K562 (cell line): ENCODE data around the gene TMEM192. TPM values are rescaled to one million over a fixed set of nuclear protein-coding genes. Genes with fewer than 3 reads are reported as not detected.

Source experiments
- ATAC-seq: fragments of 200-7000 bp; cut with Tn5 transposase; 3 replicates; pipeline ENCODE4 v1.9.1; 2020; ENCODE audit warnings: moderate library complexity
- BruUV-seq: library from RNA; stranded (reverse); fragments of 400-500 nt; replicated peaks from 2 replicates; lab custom pipeline; 2021; lab: Mats Ljungman, UMichigan
- CTCF ChIA-PET: fragments of 300-600 bp; formaldehyde crosslinking; extraction: SDS; loops from one replicate; lab custom pipeline; 2021; ENCODE audit warnings: low intra/inter-chr PET ratio; lab: Yijun Ruan, JAX
- POLR2A ChIA-PET: fragments of 300-600, 350-650 bp; sonication (Branson Sonifier 250); formaldehyde crosslinking; extraction: SDS; loops from one replicate; lab custom pipeline; 2021; ENCODE audit warnings: antibody characterized with exemption, inconsistent platforms; lab: Yijun Ruan, JAX
- DNase-seq, 4 experiments: peaks; one replicate each; pipeline versions ENCODE4 v3.0.0 to v3.0.0-alpha.2; 2011 to 2018; ENCODE audit warnings: low spot score in 3 of 4, mixed read lengths in 3 of 4; ENCODE audit errors: extremely low read depth in 1 of 4
- FAIRE-seq: peaks from 2 replicates; lab custom pipeline; 2011; peaks lifted over from hg19 to GRCh38; lab: Jason Lieb, UNC
- H2AFZ ChIP-seq: 2 replicates; pipeline ENCODE4 v1.6.0; 2011; ENCODE audit warnings: low read depth, low read length, control low read depth, inconsistent platforms
- H3K27ac ChIP-seq: fragments of 200-600 bp; 3 replicates; pipeline ENCODE4 v1.8.0; 2011; ENCODE audit warnings: low read depth, mild to moderate bottlenecking, control low read depth, inconsistent platforms, low read length, moderate library complexity, mixed read lengths; ENCODE audit errors: extremely low read depth
- H3K27me3 ChIP-seq, 2 experiments: fragments of 300-600 bp in 1 of 2; 2 replicates in 1 of 2; 3 replicates in 1 of 2; pipeline versions ENCODE4 v1.6.0 to v1.8.0; 2011; ENCODE audit warnings: inconsistent platforms in 2 of 2, low read length in 2 of 2, mild to moderate bottlenecking in 1 of 2, mixed read lengths in 1 of 2, moderate library complexity in 1 of 2; ENCODE audit not compliant: control insufficient read depth in 2 of 2, insufficient read depth in 2 of 2
- H3K36me3 ChIP-seq: fragments of 300-600 bp; 3 replicates; pipeline ENCODE4 v1.8.0; 2011; ENCODE audit warnings: mild to moderate bottlenecking, low read length, inconsistent platforms; ENCODE audit not compliant: control insufficient read depth, insufficient read depth
- H3K4me1 ChIP-seq, 2 experiments: fragments of 200-600 bp in 1 of 2; replicated peaks in 1 of 2; 2 replicates in 1 of 2; 3 replicates in 1 of 2; pipeline versions ENCODE4 v1.5.1 to v1.8.0; 2011; ENCODE audit warnings: inconsistent platforms in 2 of 2, low read length in 2 of 2, mild to moderate bottlenecking in 1 of 2, mixed read lengths in 1 of 2, moderate library complexity in 1 of 2; ENCODE audit not compliant: control insufficient read depth in 2 of 2, insufficient read depth in 2 of 2
- H3K4me2 ChIP-seq: 2 replicates; pipeline ENCODE4 v1.6.1; 2011; ENCODE audit warnings: low read length, control low read depth, inconsistent platforms, mixed read lengths; ENCODE audit not compliant: insufficient read depth
- H3K4me3 ChIP-seq: fragments of 200-600 bp; sonication (generic), shearing (Covaris generic); 2 replicates; pipeline ENCODE4 v1.5.1; 2016; ENCODE audit warnings: control low read depth, inconsistent platforms
- H3K79me2 ChIP-seq: fragments of 200-600 bp; 3 replicates; pipeline ENCODE4 v1.8.0; 2011; ENCODE audit warnings: low read length, inconsistent platforms; ENCODE audit not compliant: control insufficient read depth, insufficient read depth
- H3K9ac ChIP-seq, 2 experiments: 2 replicates each; pipeline versions ENCODE4 v1.6.0 to v1.6.1; 2011; ENCODE audit warnings: low read depth in 2 of 2, low read length in 2 of 2, control low read depth in 1 of 2, inconsistent platforms in 1 of 2, mild to moderate bottlenecking in 1 of 2, mixed read lengths in 1 of 2; ENCODE audit not compliant: insufficient read depth in 1 of 2
- H3K9me1 ChIP-seq: one replicate; pipeline ENCODE4 v1.6.0; 2011; ENCODE audit warnings: inconsistent platforms, mild to moderate bottlenecking, low read length, moderate library complexity; ENCODE audit not compliant: control insufficient read depth, insufficient read depth
- H3K9me3 ChIP-seq: replicated peaks from 2 replicates; pipeline ENCODE4 v1.5.1; 2011; ENCODE audit warnings: low read depth, low read length, inconsistent platforms; ENCODE audit not compliant: control insufficient read depth, insufficient read depth
- H4K20me1 ChIP-seq: replicated peaks from 2 replicates; pipeline ENCODE4 v1.6.1; 2011; ENCODE audit warnings: low read length, inconsistent platforms, mixed read lengths; ENCODE audit not compliant: control insufficient read depth, insufficient read depth
- BRD9 ChIP-seq: fragments of 450-650 bp; IDR thresholded peaks from 2 replicates; pipeline ENCODE4 v1.6.1; 2018; ENCODE audit warnings: low read depth; ENCODE audit not compliant: partially characterized antibody
- FOXK1 ChIP-seq: sonication (generic); formaldehyde crosslinking; IDR thresholded peaks from 2 replicates; pipeline ENCODE4 v1.8.0; 2022; ENCODE audit warnings: missing genetic modification reagents, mild to moderate bottlenecking, borderline replicate concordance
- KAT2B ChIP-seq: IDR thresholded peaks from one replicate; pipeline ENCODE4 v1.6.1; 2012; ENCODE audit warnings: low read depth, mild to moderate bottlenecking, control low read depth, inconsistent platforms, low read length, moderate library complexity
- PHTF2 ChIP-seq: fragments of 250-450 bp; sonication (Bioruptor Pico); IDR thresholded peaks from 2 replicates; pipeline ENCODE4 v1.5.0; 2021; ENCODE audit warnings: mild to moderate bottlenecking
- PRMT5 ChIP-seq: sonication (generic); formaldehyde crosslinking; IDR thresholded peaks from 2 replicates; pipeline ENCODE4 v1.5.0; 2020; ENCODE audit warnings: missing genetic modification reagents
- RBM17 ChIP-seq: fragments of 200-400 bp; formaldehyde crosslinking; IDR thresholded peaks from 2 replicates; pipeline ENCODE4 v1.6.1; 2017; ENCODE audit warnings: low read depth, mild to moderate bottlenecking, low read length, borderline replicate concordance
- RUNX1 ChIP-seq: sonication (generic); IDR thresholded peaks from 2 replicates; pipeline ENCODE4 v1.6.1; 2016; ENCODE audit warnings: antibody characterized with exemption, low read depth
- SMC3 ChIP-seq: conservative IDR thresholded peaks from 2 replicates; pipeline ENCODE4 v1.6.1; 2011; ENCODE audit warnings: low read depth, low read length, improper control_type of control experiment; ENCODE audit not compliant: insufficient read depth
- TAF9B ChIP-seq: fragments of 450-650 bp; IDR thresholded peaks from 2 replicates; pipeline ENCODE4 v1.6.1; 2018; ENCODE audit warnings: mild to moderate bottlenecking; ENCODE audit not compliant: partially characterized antibody
- TAL1 ChIP-seq: fragments of 450-650 bp; IDR thresholded peaks from 2 replicates; pipeline ENCODE4 v1.6.1; 2016; ENCODE audit warnings: mild to moderate bottlenecking
- TOE1 ChIP-seq, 2 experiments: fragments of 450-650 bp in 1 of 2; sonication (generic) in 1 of 2; formaldehyde crosslinking in 1 of 2; IDR thresholded peaks; 2 replicates each; pipeline versions ENCODE4 v1.7.1 to v1.8.0; 2016 to 2022; ENCODE audit warnings: borderline replicate concordance in 2 of 2, mild to moderate bottlenecking in 2 of 2, antibody characterized with exemption in 1 of 2, inconsistent platforms in 1 of 2, low read depth in 1 of 2, missing genetic modification reagents in 1 of 2, moderate library complexity in 1 of 2
- ZFP30 ChIP-seq: fragments of 250-450 bp; sonication (Bioruptor Pico); IDR thresholded peaks from 2 replicates; pipeline ENCODE4 v1.8.0; 2022; ENCODE audit warnings: moderate library complexity, mild to moderate bottlenecking, inconsistent platforms, borderline replicate concordance
- WGBS: fragments of 100-300 bp; shearing (Covaris generic); methylation state at CpG from one replicate; pipeline ENCODE4 v1.1.6; 2016; ENCODE audit warnings: low coverage, mixed read lengths; ENCODE audit not compliant: insufficient coverage; ENCODE audit errors: missing lambda C conversion rate; 5-methylcytosine and 5-hydroxymethylcytosine counted together
- in situ Hi-C: fragments of 300-500 bp; cut with MboI; formaldehyde crosslinking; loops from 4 replicates; pipeline ENCODE4 v1.15.0; 2018; ENCODE audit warnings: inconsistent platforms, mixed read lengths
- intact Hi-C: fragments of 100-400 bp; cut with micrococcal nuclease; formaldehyde crosslinking; loops from 2 replicates; pipeline ENCODE4 v1.14.2; 2022
- polyA plus RNA-seq, 8 experiments: library from polyadenylated mRNA; depleted of rRNA in 4 of 8; stranded (reverse) in 5 of 8; unstranded in 3 of 8; fragments of >200 nt; fragmentation: Nextera tagmentation in 2 of 8; fragmentation: Illumina TruSeq in 1 of 8; extraction: Ambion mirVana in 2 of 8; extraction: Trizol in 1 of 8; gene quantifications; 2 replicates each; pipeline versions ENCODE4 v1.2.1 to v1.2.3, GENCODE V29; 2011 to 2014; ENCODE audit warnings: inconsistent platforms in 1 of 8, missing spikeins in 1 of 8
- total RNA-seq, 7 experiments: library from RNA; depleted of rRNA in 6 of 7; stranded (reverse); fragments of >200 nt in 6 of 7; fragmentation: Illumina TruSeq in 2 of 7; extraction: Trizol in 2 of 7; gene quantifications; 2 replicates each; pipeline versions ENCODE4 v1.2.1 to v1.2.3, GENCODE V29; 2011 to 2021; ENCODE audit warnings: low replicate concordance in 1 of 7
- TF ChIP-seq, protein P1 (sequence below): fragments of 150-350 bp; IDR thresholded peaks from 2 replicates; pipeline ENCODE4 v1.6.1; 2014; ENCODE audit warnings: low read depth, mild to moderate bottlenecking, low read length, borderline replicate concordance

TMEM192 gene
- total and polyA plus RNA-seq, 9 of the 15 experiments (the other 6 are each of a cell fraction or from before 2014, with no cell fraction given), result 4.4 to 28.5 (median 13.3) TPM

DNA sequence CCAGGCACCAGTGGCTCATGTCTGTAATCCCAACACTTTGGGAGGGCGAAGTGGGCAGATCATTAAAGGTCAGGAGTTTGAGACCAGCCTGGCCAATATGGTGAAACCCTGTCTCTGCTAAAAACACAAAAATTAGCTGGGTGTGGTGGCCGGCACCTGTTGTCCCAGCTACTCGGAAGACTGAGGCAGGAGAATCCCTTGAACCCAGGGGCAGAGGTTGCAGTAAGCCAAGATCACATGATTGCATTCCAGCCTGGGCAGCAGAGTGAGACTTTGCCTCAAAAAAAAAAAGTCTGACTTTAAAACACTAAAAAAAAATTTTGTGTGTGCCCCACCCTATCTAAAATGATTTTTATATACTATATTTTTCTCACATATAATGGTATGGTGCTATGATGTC lies 26.2 kb upstream of the TMEM192 start:
- no peaks in the 10 kb centered on the region for H3K79me2 ChIP-seq
- no peaks in the 10 kb centered on the region for H3K4me1 ChIP-seq
- BruUV-seq, result no TSS peak
- H3K27me3 ChIP-seq, result peaks cover 3 to 13% of the 10 kb centered on the region in 2 experiments; a peak in 3 of 5 replicates
- no peak overlapping the region for H3K27ac ChIP-seq
- FAIRE-seq (no peak), ATAC-seq (no peak), DNase-seq (no peak)
- in situ Hi-C loops (loop anchor here (25.0 kb wide), 1 partner anchor 948 kb away; no protein-coding TSS in a partner anchor), intact Hi-C loops (no loop called here)
- no peak for TF ChIP-seq FOXK1 (CRISPR knock-in tag)
- no peak for TF ChIP-seq TAL1
- TF ChIP-seq TAF9B, result no peak
- TF ChIP-seq RUNX1, result no peak
- TF ChIP-seq ZFP30 (CRISPR knock-in tag), result no peak
- H2AFZ ChIP-seq, result no peak overlapping the region
- no peaks in the 10 kb centered on the region for H3K9me3 ChIP-seq
- H3K4me2 ChIP-seq, result no peak overlapping the region
- 2% methylated on average over 3 of the region's 3 CpGs for WGBS
- H3K36me3 ChIP-seq, result no peaks in the 10 kb centered on the region
- ChIA-PET CTCF (no interaction called here), POLR2A (interaction anchor here (0.7 kb wide), 1 partner anchor 46 kb away, joined by 5 read pairs; no protein-coding TSS in a partner anchor)
- H3K9ac ChIP-seq, result no peak overlapping the region
- no peaks in the 10 kb centered on the region for H3K9me1 ChIP-seq
- H3K4me3 ChIP-seq, result no peak overlapping the region
- no peaks in the 10 kb centered on the region for H4K20me1 ChIP-seq

DNA sequence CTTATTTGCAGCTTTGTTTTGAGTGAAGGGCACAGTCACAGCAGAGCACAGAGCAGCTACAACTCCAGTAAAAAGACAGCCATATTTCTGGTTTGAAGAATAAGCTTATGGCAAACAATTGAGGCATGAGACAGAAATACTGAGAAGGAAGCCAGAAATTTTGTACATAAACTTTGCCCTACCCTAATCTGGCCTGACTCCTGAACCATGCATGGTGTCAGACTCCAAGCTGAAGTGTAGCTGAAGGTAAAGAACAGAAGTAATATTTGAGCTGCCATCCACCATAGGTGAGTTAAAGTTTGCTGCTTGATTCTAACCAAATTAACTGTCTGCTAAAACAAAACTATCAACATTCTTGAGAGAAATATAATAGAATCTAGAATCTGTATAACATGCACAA lies 24.5 kb upstream of the TMEM192 start:
- ATAC-seq, result no peak
- no peak overlapping the region for H2AFZ ChIP-seq
- intact Hi-C loops (no loop called here), in situ Hi-C loops (loop anchor here (25.0 kb wide), 1 partner anchor 950 kb away; no protein-coding TSS in a partner anchor)
- no peak overlapping the region for H3K27ac ChIP-seq
- H3K4me3 ChIP-seq, result no peak overlapping the region
- no peak for DNase-seq
- POLR2A ChIA-PET, result no interaction called here
- CTCF ChIA-PET, result no interaction called here
- H3K4me2 ChIP-seq, result no peak overlapping the region
- H3K79me2 ChIP-seq, result no peaks in the 10 kb centered on the region
- H3K36me3 ChIP-seq, result no peaks in the 10 kb centered on the region
- peaks cover 0 to 9% of the 10 kb centered on the region in 2 experiments; a peak in 2 of 5 replicates for H3K27me3 ChIP-seq
- H3K9me3 ChIP-seq, result no peaks in the 10 kb centered on the region
- H3K9ac ChIP-seq, result no peak overlapping the region
- H3K4me1 ChIP-seq, result no peaks in the 10 kb centered on the region
- no peaks in the 10 kb centered on the region for H4K20me1 ChIP-seq
- no peak for FAIRE-seq
- no peaks in the 10 kb centered on the region for H3K9me1 ChIP-seq
- BruUV-seq, result no TSS peak
- no peak for TF ChIP-seq TOE1 (IDR thresholded peaks at IDR 0.05; ENCODE audit: borderline replicate concordance)
- TF ChIP-seq TOE1 (CRISPR knock-in tag; IDR thresholded peaks at IDR 0.05; ENCODE audit: borderline replicate concordance, low read depth), result no peak
- no peak for TF ChIP-seq RBM17
- TF ChIP-seq KAT2B, result no peak
- TF ChIP-seq SMC3, result no peak
- TF ChIP-seq PRMT5, result no peak
- TF ChIP-seq PHTF2 (CRISPR knock-in tag), result no peak
- TF ChIP-seq, protein P1, sequence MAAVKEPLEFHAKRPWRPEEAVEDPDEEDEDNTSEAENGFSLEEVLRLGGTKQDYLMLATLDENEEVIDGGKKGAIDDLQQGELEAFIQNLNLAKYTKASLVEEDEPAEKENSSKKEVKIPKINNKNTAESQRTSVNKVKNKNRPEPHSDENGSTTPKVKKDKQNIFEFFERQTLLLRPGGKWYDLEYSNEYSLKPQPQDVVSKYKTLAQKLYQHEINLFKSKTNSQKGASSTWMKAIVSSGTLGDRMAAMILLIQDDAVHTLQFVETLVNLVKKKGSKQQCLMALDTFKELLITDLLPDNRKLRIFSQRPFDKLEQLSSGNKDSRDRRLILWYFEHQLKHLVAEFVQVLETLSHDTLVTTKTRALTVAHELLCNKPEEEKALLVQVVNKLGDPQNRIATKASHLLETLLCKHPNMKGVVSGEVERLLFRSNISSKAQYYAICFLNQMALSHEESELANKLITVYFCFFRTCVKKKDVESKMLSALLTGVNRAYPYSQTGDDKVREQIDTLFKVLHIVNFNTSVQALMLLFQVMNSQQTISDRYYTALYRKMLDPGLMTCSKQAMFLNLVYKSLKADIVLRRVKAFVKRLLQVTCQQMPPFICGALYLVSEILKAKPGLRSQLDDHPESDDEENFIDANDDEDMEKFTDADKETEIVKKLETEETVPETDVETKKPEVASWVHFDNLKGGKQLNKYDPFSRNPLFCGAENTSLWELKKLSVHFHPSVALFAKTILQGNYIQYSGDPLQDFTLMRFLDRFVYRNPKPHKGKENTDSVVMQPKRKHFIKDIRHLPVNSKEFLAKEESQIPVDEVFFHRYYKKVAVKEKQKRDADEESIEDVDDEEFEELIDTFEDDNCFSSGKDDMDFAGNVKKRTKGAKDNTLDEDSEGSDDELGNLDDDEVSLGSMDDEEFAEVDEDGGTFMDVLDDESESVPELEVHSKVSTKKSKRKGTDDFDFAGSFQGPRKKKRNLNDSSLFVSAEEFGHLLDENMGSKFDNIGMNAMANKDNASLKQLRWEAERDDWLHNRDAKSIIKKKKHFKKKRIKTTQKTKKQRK, result no peak
- TF ChIP-seq BRD9, result no peak
